Endothelial cell of umbilical vein (primary cell): ENCODE results near the gene PTPRE. TPM values are rescaled to one million over a fixed set of nuclear protein-coding genes. Genes with fewer than 3 reads are reported as not detected.

Source experiments
- BruUV-seq: library from RNA; stranded (reverse); fragments of 400-500 nt; replicated peaks from 2 replicates; lab custom pipeline; 2021; lab: Mats Ljungman, UMichigan
- CTCF ChIA-PET: fragments of 300-600, 350-600 bp; sonication (Branson Sonifier 250); formaldehyde crosslinking; loops from one replicate; lab custom pipeline; 2021; ENCODE audit warnings: antibody characterized with exemption, inconsistent platforms; lab: Charles Lee
- POLR2A ChIA-PET: fragments of 300-600, 350-600 bp; sonication (Branson Sonifier 250); formaldehyde crosslinking; loops from one replicate; lab custom pipeline; 2021; ENCODE audit warnings: antibody characterized with exemption, inconsistent platforms; lab: Charles Lee
- DNase-seq: peaks from one replicate; pipeline ENCODE4 v3.0.0-alpha.2; 2011; ENCODE audit warnings: low read depth, low spot score
- FAIRE-seq: peaks from 2 replicates; lab custom pipeline; 2011; peaks lifted over from hg19 to GRCh38; lab: Jason Lieb, UNC
- H2AFZ ChIP-seq: 2 replicates; pipeline ENCODE4 v1.6.0; 2012; ENCODE audit warnings: low read depth, low read length, control low read depth, inconsistent platforms
- H3K27ac ChIP-seq: 2 replicates; pipeline ENCODE4 v1.5.1; 2011; ENCODE audit warnings: low read depth, mild to moderate bottlenecking, control low read depth, low read length, moderate library complexity; ENCODE audit not compliant: insufficient read depth
- H3K27me3 ChIP-seq, 2 experiments: 2 replicates each; pipeline versions ENCODE4 v1.6.0 to v1.6.1; 2011; ENCODE audit warnings: low read length in 2 of 2, mixed read lengths in 1 of 2; ENCODE audit not compliant: control insufficient read depth in 2 of 2, insufficient read depth in 2 of 2
- H3K36me3 ChIP-seq, 2 experiments: 2 replicates in 1 of 2; 3 replicates in 1 of 2; pipeline ENCODE4 v1.5.1; 2011; ENCODE audit warnings: low read length in 2 of 2, mild to moderate bottlenecking in 1 of 2, moderate library complexity in 1 of 2; ENCODE audit not compliant: control insufficient read depth in 2 of 2, insufficient read depth in 2 of 2; ENCODE audit errors: extremely low read depth in 1 of 2
- H3K4me1 ChIP-seq: 3 replicates; pipeline ENCODE4 v1.5.1; 2011; ENCODE audit warnings: mild to moderate bottlenecking, low read length; ENCODE audit not compliant: control insufficient read depth, insufficient read depth; ENCODE audit errors: extremely low read depth
- H3K4me2 ChIP-seq: 2 replicates; pipeline ENCODE4 v1.6.1; 2011; ENCODE audit warnings: low read length, control low read depth, mixed read lengths; ENCODE audit not compliant: insufficient read depth
- H3K4me3 ChIP-seq, 3 experiments: fragments of 200-600 bp in 1 of 3; sonication (generic), shearing (Covaris generic) in 1 of 3; replicated peaks in 1 of 3; 2 replicates each; pipeline ENCODE4 v1.5.1; 2011 to 2016; ENCODE audit warnings: control low read depth in 3 of 3, low read length in 3 of 3, mild to moderate bottlenecking in 2 of 3, inconsistent platforms in 1 of 3, low read depth in 1 of 3, moderate library complexity in 1 of 3; ENCODE audit not compliant: insufficient read depth in 1 of 3
- H3K79me2 ChIP-seq: 2 replicates; pipeline ENCODE4 v1.6.0; 2012; ENCODE audit warnings: low read length, inconsistent platforms; ENCODE audit not compliant: control insufficient read depth, insufficient read depth
- H3K9ac ChIP-seq: replicated peaks from 2 replicates; pipeline ENCODE3; 2011; ENCODE audit warnings: low read length, control low read depth; ENCODE audit not compliant: insufficient read depth; ENCODE audit errors: extremely low read depth
- H3K9me1 ChIP-seq: replicated peaks from 3 replicates; pipeline ENCODE4 v1.6.0; 2011; ENCODE audit warnings: mild to moderate bottlenecking, low read length; ENCODE audit not compliant: control insufficient read depth, insufficient read depth; ENCODE audit errors: extremely low read depth
- H3K9me3 ChIP-seq: replicated peaks from 2 replicates; pipeline ENCODE4 v1.5.1; 2012; ENCODE audit warnings: low read length, inconsistent platforms; ENCODE audit not compliant: control insufficient read depth, insufficient read depth
- H4K20me1 ChIP-seq: replicated peaks from 2 replicates; pipeline ENCODE3; 2011; ENCODE audit warnings: mild to moderate bottlenecking, low read length; ENCODE audit not compliant: control insufficient read depth, insufficient read depth; ENCODE audit errors: extremely low read depth
- CTCF ChIP-seq, 2 donors: IDR thresholded peaks; 1 replicate in 1 of 2; 2 replicates in 1 of 2; pipeline ENCODE4 v1.5.1; 2011; ENCODE audit warnings: low read length in 2 of 2, mild to moderate bottlenecking in 2 of 2, moderate library complexity in 2 of 2, control low read depth in 1 of 2, inconsistent platforms in 1 of 2, low read depth in 1 of 2; ENCODE audit not compliant: insufficient read depth in 1 of 2; ENCODE audit errors: extremely low read depth in 1 of 2
- GATA2 ChIP-seq: IDR thresholded peaks from 2 replicates; pipeline ENCODE4 v1.7.0; 2011; ENCODE audit warnings: low read depth, mild to moderate bottlenecking, moderate library complexity, mixed read lengths, low read length; ENCODE audit not compliant: insufficient read length, insufficient read depth
- POLR2A ChIP-seq: IDR thresholded peaks from 2 replicates; pipeline ENCODE4 v1.6.1; 2012; ENCODE audit warnings: low read depth, mild to moderate bottlenecking, control low read depth, low read length
- dilution Hi-C: fragments of 300-500 bp; cut with MboI; formaldehyde crosslinking; loops from one replicate; pipeline ENCODE4 v1.15.0; 2019; ENCODE audit warnings: low sequenced_read_pairs; ENCODE audit not compliant: extremely low pct_ligation_motif_present
- intact Hi-C: fragments of 100-400 bp; cut with micrococcal nuclease; formaldehyde crosslinking; loops from one replicate; pipeline ENCODE4 v1.10.0; 2022
- polyA plus RNA-seq, 4 experiments: library from polyadenylated mRNA; depleted of rRNA in 3 of 4; stranded (reverse) in 3 of 4; unstranded in 1 of 4; fragments of >200 nt; gene quantifications; 2 replicates each; pipeline versions ENCODE4 v1.2.1 to v1.2.3, GENCODE V29; 2011 to 2012; ENCODE audit warnings: missing spikeins in 1 of 4
- total RNA-seq: library from RNA; stranded (reverse); gene quantifications from 2 replicates; pipeline ENCODE4 v1.2.3, GENCODE V29; 2021

Gene PTPRE
- total and polyA plus RNA-seq, 2 donors (not counting 3 experiments of a cell fraction or from before 2014, with no cell fraction given), result 37.3 to 116 TPM

DNA sequence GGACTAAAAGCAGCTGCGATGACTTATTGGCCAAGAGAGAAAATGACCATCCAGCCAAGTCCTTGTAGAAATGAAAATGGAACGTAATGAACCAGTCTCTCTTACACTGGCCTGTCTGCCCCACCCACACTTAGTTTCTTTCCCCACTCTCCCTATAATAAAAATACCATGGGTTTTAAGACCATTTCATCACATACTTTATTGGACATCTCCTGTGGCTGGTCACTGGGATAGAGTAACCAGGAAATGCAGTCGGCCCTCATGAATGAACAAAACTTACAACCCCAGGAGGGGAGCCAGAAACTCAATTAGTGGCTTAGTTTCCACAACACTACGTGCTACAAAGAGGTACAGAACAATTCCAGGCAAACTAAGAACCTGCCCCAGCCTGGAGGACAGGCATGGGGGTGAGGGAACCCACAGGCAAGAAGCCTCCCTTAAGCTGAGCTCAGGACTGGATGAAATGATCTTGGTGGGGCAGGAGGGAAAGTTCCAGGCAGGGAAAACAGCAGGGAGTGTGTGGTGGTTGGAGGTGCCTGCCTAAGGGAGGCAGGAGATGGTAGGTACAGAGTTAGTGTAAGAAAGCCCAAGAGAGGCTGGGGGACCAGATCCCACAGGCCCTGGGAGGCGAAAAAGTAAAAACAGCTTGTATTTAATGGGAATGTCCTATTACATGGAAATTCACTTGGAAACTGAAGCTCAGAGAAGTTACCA, 189.7 kb downstream of the PTPRE start:
- dilution Hi-C loops, result no loop called here
- TF ChIP-seq POLR2A (no peak), CTCF (IDR thresholded peaks at IDR 0.05; ENCODE audit: extremely low read depth in 1 of 2, insufficient read depth in 1 of 2, low read depth in 1 of 2, low read length in 2 of 2) (no peak)
- ChIA-PET CTCF (interaction anchor here (1.2 kb wide), 1 partner anchor 18 kb away, joined by 4 read pairs; no protein-coding TSS in a partner anchor), POLR2A (no interaction called here)
- Histone ChIP-seq H3K4me1 (no peaks in the 10 kb centered on the region), H3K9me3 (no peaks in the 10 kb centered on the region), H3K9me1 (no peaks in the 10 kb centered on the region), H3K27ac (no peak overlapping the region), H3K9ac (no peak overlapping the region), H2AFZ (no peak overlapping the region), H3K4me3 (no peak overlapping the region), H3K4me2 (no peak overlapping the region), H3K79me2 (peaks cover 16% of the 10 kb centered on the region), H4K20me1 (no peaks in the 10 kb centered on the region), H3K27me3 (no peaks in the 10 kb centered on the region), H3K36me3 (peaks cover 0 to 24% of the 10 kb centered on the region in 2 experiments)
- peak; percentile 21 for FAIRE-seq
- no peak for DNase-seq
- no TSS peak for BruUV-seq
- intact Hi-C loops, result no loop called here

GRCh38 chr10:128097783-128098182, 190.9 kb downstream of the PTPRE start:
- H4K20me1 ChIP-seq, result no peaks in the 10 kb centered on the region
- H3K36me3 ChIP-seq, result peaks cover 0 to 24% of the 10 kb centered on the region in 2 experiments
- H3K27me3 ChIP-seq, result no peaks in the 10 kb centered on the region
- ChIA-PET POLR2A (no interaction called here), CTCF (no interaction called here)
- BruUV-seq, result no TSS peak
- no peaks in the 10 kb centered on the region for H3K9me1 ChIP-seq
- dilution Hi-C loops (no loop called here), intact Hi-C loops (no loop called here)
- no peak overlapping the region for H2AFZ ChIP-seq
- peaks cover 19% of the 10 kb centered on the region for H3K79me2 ChIP-seq
- DNase-seq (no peak), FAIRE-seq (no peak)
- H3K9ac ChIP-seq, result no peak overlapping the region
- H3K9me3 ChIP-seq, result no peaks in the 10 kb centered on the region
- TF ChIP-seq CTCF (IDR thresholded peaks at IDR 0.05; ENCODE audit: extremely low read depth in 1 of 2, insufficient read depth in 1 of 2, low read depth in 1 of 2, low read length in 2 of 2) (no peak), POLR2A (no peak), GATA2 (no peak)
- H3K4me2 ChIP-seq, result no peak overlapping the region
- no peak overlapping the region for H3K27ac ChIP-seq
- H3K4me1 ChIP-seq, result no peaks in the 10 kb centered on the region
- H3K4me3 ChIP-seq, result no peak overlapping the region
